Fibroblast of lung (primary cell): ENCODE data around the gene PRR36. TPM values are rescaled to one million over a fixed set of nuclear protein-coding genes. Genes with fewer than 3 reads are reported as not detected.

Experiments
- DNase-seq, 2 donors: peaks; one replicate each; pipeline versions ENCODE4 v3.0.0 to v3.0.0-alpha.2; 2010; ENCODE audit warnings: low read depth in 2 of 2
- H2AFZ ChIP-seq: 2 replicates; pipeline ENCODE4 v1.5.1; 2012; ENCODE audit warnings: low read length, control low read depth, inconsistent platforms
- H3K27ac ChIP-seq: 2 replicates; pipeline ENCODE4 v1.5.1; 2011; ENCODE audit warnings: low read length, control low read depth; ENCODE audit not compliant: insufficient read depth
- H3K27me3 ChIP-seq: 2 replicates; pipeline ENCODE4 v1.5.1; 2011; ENCODE audit warnings: mild to moderate bottlenecking, low read length; ENCODE audit not compliant: control insufficient read depth, insufficient read depth
- H3K36me3 ChIP-seq: 2 replicates; pipeline ENCODE4 v1.5.1; 2011; ENCODE audit warnings: low read length; ENCODE audit not compliant: control insufficient read depth, insufficient read depth
- H3K4me1 ChIP-seq: 2 replicates; pipeline ENCODE4 v1.5.1; 2011; ENCODE audit warnings: low read length; ENCODE audit not compliant: control insufficient read depth, insufficient read depth; ENCODE audit errors: extremely low read depth
- H3K4me2 ChIP-seq: 2 replicates; pipeline ENCODE4 v1.5.1; 2011; ENCODE audit warnings: low read length, control low read depth; ENCODE audit not compliant: insufficient read depth; ENCODE audit errors: extremely low read depth
- H3K4me3 ChIP-seq, 4 experiments: fragments of 200-600 bp in 1 of 4; sonication (generic) in 1 of 4; replicated peaks in 1 of 4; 2 replicates each; pipeline ENCODE4 v1.5.1; 2011 to 2016; ENCODE audit warnings: low read length in 4 of 4, low read depth in 3 of 4, mild to moderate bottlenecking in 3 of 4, control low read depth in 2 of 4, inconsistent platforms in 1 of 4, mixed read lengths in 1 of 4; ENCODE audit not compliant: insufficient read depth in 1 of 4; ENCODE audit errors: control extremely low read depth in 1 of 4
- H3K79me2 ChIP-seq: 2 replicates; pipeline ENCODE4 v1.5.1; 2012; ENCODE audit warnings: mild to moderate bottlenecking, low read length, inconsistent platforms; ENCODE audit not compliant: control insufficient read depth, insufficient read depth
- H3K9ac ChIP-seq: 2 replicates; pipeline ENCODE4 v1.5.1; 2011; ENCODE audit warnings: mild to moderate bottlenecking, low read length, control low read depth; ENCODE audit not compliant: insufficient read depth
- H3K9me3 ChIP-seq: 2 replicates; pipeline ENCODE4 v1.5.1; 2012; ENCODE audit warnings: low read depth, low read length; ENCODE audit not compliant: control insufficient read depth, insufficient read depth
- H4K20me1 ChIP-seq: 2 replicates; pipeline ENCODE4 v1.5.1; 2011; ENCODE audit warnings: low read length; ENCODE audit not compliant: control insufficient read depth, insufficient read depth; ENCODE audit errors: extremely low read depth
- EZH2 ChIP-seq: IDR thresholded peaks from 2 replicates; pipeline ENCODE4 v1.5.1; 2012; ENCODE audit warnings: low read length, control low read depth, mild to moderate bottlenecking; ENCODE audit errors: missing control alignments
- polyA plus RNA-seq, 2 donors: library from polyadenylated mRNA; depleted of rRNA in 1 of 2; stranded (reverse) in 1 of 2; unstranded in 1 of 2; fragments of >200 nt; gene quantifications; 2 replicates each; pipeline ENCODE4 v1.2.1, GENCODE V29; 2011 to 2012; ENCODE audit warnings: missing spikeins in 1 of 2
- total RNA-seq: library from RNA; depleted of rRNA; stranded (reverse); fragments of >200 nt; gene quantifications from 2 replicates; pipeline ENCODE4 v1.2.1, GENCODE V29; 2014
- TF ChIP-seq, protein P1 (sequence below), 2 donors: IDR thresholded peaks in 1 of 2; conservative IDR thresholded peaks in 1 of 2; 1 replicate in 1 of 2; 2 replicates in 1 of 2; pipeline ENCODE4 v1.5.1; 2011 to 2012; ENCODE audit warnings: low read length in 2 of 2, control low read depth in 1 of 2, inconsistent platforms in 1 of 2, low read depth in 1 of 2, mild to moderate bottlenecking in 1 of 2

PRR36 gene
- total and polyA plus RNA-seq, 2 donors (not counting 1 experiment from before 2014, with no cell fraction given): under 0.01 TPM; not detected in 1

DNA sequence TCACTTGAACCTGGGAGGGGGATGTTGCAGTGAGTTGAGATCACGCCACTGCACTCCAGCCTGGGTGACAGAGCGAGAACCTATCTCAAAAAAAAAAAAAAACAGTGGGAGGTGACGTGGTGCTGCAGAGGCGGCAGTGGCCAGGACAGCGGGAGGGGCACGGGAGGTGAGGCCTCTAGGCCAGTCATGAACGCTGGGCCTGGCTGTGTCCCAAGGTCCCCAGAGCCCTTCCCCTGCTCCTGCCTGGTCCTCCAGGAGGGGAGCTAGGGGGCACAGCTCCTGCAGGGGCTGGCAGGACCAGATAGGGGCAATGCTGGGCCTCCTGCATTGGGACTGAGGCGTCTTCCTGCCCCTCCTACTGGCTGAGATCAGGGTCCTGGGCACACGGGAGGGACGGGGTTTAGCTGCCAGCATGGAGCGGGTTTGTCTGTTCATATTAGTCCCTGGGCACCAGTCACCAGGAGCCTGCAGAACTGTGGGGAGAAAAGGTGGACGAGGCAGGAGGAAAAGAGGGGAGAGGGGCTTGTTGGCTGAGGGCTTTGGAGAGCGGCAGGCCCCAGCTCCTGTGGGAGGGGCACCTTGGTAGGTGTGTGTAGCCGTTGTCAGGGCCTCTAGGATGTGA lies 34.0 kb upstream of the PRR36 start:
- H3K4me3 ChIP-seq: no peak overlapping the region
- H3K27me3 ChIP-seq: no peaks in the 10 kb centered on the region
- H3K9ac ChIP-seq: no peak overlapping the region
- DNase-seq: no peak
- peaks cover 6% of the 10 kb centered on the region for H3K4me1 ChIP-seq
- no peak overlapping the region for H3K4me2 ChIP-seq
- no peak overlapping the region for H2AFZ ChIP-seq
- H3K36me3 ChIP-seq: peaks cover 24% of the 10 kb centered on the region
- TF ChIP-seq, protein P1, sequence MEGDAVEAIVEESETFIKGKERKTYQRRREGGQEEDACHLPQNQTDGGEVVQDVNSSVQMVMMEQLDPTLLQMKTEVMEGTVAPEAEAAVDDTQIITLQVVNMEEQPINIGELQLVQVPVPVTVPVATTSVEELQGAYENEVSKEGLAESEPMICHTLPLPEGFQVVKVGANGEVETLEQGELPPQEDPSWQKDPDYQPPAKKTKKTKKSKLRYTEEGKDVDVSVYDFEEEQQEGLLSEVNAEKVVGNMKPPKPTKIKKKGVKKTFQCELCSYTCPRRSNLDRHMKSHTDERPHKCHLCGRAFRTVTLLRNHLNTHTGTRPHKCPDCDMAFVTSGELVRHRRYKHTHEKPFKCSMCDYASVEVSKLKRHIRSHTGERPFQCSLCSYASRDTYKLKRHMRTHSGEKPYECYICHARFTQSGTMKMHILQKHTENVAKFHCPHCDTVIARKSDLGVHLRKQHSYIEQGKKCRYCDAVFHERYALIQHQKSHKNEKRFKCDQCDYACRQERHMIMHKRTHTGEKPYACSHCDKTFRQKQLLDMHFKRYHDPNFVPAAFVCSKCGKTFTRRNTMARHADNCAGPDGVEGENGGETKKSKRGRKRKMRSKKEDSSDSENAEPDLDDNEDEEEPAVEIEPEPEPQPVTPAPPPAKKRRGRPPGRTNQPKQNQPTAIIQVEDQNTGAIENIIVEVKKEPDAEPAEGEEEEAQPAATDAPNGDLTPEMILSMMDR (conservative IDR thresholded peaks at IDR 0.05 in 1 of 2, IDR thresholded peaks at IDR 0.05 in 1 of 2; ENCODE audit: low read depth in 1 of 2, low read length in 2 of 2): no peak
- no peak for TF ChIP-seq EZH2
- H3K27ac ChIP-seq: no peak overlapping the region
- no peaks in the 10 kb centered on the region for H4K20me1 ChIP-seq
- no peaks in the 10 kb centered on the region for H3K9me3 ChIP-seq
- H3K79me2 ChIP-seq: peaks cover 29% of the 10 kb centered on the region

GRCh38 chr19:7907544-7907943 lies 33.4 kb upstream of the PRR36 start:
- no peak overlapping the region for H3K9ac ChIP-seq

DNA sequence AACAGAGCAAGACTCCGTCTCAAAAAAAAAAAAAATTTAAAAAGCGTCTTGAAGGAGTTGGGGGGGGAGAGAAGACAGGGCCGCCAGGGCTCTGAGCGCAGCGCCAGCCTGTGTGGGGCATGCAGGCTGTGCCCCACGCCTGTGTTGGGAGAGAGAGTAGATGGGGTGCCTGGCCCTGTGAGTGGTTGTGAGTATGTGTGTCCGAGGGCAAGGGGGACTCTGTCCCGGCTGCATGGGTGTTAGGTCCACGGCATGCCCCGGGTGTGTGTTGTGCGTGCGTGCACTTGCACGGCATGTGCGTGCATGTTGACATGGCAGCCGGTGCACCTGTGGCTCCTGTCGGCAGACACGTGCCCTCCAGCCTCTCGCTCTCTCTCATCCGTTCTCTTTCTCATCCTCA lies 32.9 kb upstream of the PRR36 start:
- Histone ChIP-seq H4K20me1 (no peaks in the 10 kb centered on the region), H3K9me3 (no peaks in the 10 kb centered on the region), H3K9ac (no peak overlapping the region)

More at GRCh38 chr19:7907544-7907943, 33.4 kb upstream of the PRR36 start:
- Histone ChIP-seq H3K4me3 (no peak overlapping the region), H3K36me3 (peaks cover 23% of the 10 kb centered on the region), H4K20me1 (no peaks in the 10 kb centered on the region), H3K9me3 (no peaks in the 10 kb centered on the region), H3K4me1 (peaks cover 6% of the 10 kb centered on the region), H3K4me2 (no peak overlapping the region), H3K27me3 (no peaks in the 10 kb centered on the region), H2AFZ (no peak overlapping the region), H3K79me2 (peaks cover 29% of the 10 kb centered on the region), H3K27ac (no peak overlapping the region)
- no peak for TF ChIP-seq EZH2
- TF ChIP-seq, protein P1 (conservative IDR thresholded peaks at IDR 0.05 in 1 of 2, IDR thresholded peaks at IDR 0.05 in 1 of 2; ENCODE audit: low read depth in 1 of 2, low read length in 2 of 2): no peak
- DNase-seq: no peak

More for the DNA sequence above, 32.9 kb upstream of the PRR36 start:
- no peak overlapping the region for H2AFZ ChIP-seq
- H3K27me3 ChIP-seq: no peaks in the 10 kb centered on the region
- H3K4me1 ChIP-seq: peaks cover 6% of the 10 kb centered on the region
- no peak for TF ChIP-seq EZH2
- TF ChIP-seq, protein P1 (conservative IDR thresholded peaks at IDR 0.05 in 1 of 2, IDR thresholded peaks at IDR 0.05 in 1 of 2; ENCODE audit: low read depth in 1 of 2, low read length in 2 of 2): no peak
- no peak overlapping the region for H3K27ac ChIP-seq
- no peak for DNase-seq
- peaks cover 21% of the 10 kb centered on the region for H3K36me3 ChIP-seq
- peaks cover 29% of the 10 kb centered on the region for H3K79me2 ChIP-seq
- no peak overlapping the region for H3K4me2 ChIP-seq
- no peak overlapping the region for H3K4me3 ChIP-seq
